D341Med (cell line): ENCODE results near the gene SYCP2.
A peak's percentile ranks its signal among the peaks of the same experiment; 100 is the strongest.

Experiments used
- DNase-seq: peaks from one replicate; pipeline ENCODE4 v3.0.0; 2012; ENCODE audit warnings: low spot score

The SYCP2 gene

GRCh38 chr20:59821201-59821600, 112.2 kb downstream of the SYCP2 start:
- DNase-seq = peak; percentile 2

GRCh38 chr20:59820204-59821041, 113.0 kb downstream of the SYCP2 start:
- peak; percentile 15 for DNase-seq

- DNase-seq = peak; percentile 12
Measured at GRCh38 chr20:59819496-59820203, 113.8 kb downstream of the SYCP2 start.

DNA sequence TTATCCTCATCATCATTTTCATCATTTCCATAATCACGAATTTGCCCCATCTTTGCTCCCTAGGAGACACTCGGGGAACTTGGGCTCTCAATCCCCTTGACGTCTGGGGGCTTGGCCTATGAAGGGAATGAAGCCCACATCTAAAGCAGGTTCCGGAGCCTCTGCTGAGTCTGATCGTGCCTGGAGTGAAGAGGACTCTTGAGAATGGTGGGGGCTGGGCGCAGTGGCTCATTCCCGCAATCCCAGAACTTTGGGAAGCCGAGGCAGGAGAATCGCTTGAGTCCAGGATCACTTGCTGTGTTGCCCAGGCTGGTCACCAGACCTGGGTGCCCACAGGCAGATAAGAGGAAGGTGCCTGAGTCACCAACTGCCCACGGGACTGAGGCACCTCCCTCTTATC, 114.5 kb downstream of the SYCP2 start:
- DNase-seq = peak; percentile 4

- peak; percentile 5 for DNase-seq
Measured at GRCh38 chr20:59817846-59818615, 115.4 kb downstream of the SYCP2 start.

DNA sequence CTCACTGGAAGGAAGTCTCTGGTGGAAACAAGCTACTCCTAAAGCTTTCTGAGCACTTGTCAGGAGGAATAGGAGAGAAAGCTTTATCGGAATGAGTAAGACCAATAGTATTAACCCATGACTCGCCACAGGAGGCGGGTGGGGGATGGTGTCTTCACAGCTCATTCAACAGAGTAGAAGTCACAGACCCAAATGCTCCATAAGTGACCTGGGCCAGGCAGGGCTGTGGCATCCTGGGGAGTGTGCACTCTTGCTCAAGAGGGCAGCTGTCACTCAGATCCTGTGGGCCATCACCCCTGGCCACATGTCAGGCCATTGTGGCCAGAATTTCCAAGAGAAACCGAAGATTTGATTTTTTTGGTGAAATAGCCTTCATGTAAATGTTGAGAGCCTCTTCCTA, 116.0 kb downstream of the SYCP2 start:
- peak; percentile 3 for DNase-seq

DNA sequence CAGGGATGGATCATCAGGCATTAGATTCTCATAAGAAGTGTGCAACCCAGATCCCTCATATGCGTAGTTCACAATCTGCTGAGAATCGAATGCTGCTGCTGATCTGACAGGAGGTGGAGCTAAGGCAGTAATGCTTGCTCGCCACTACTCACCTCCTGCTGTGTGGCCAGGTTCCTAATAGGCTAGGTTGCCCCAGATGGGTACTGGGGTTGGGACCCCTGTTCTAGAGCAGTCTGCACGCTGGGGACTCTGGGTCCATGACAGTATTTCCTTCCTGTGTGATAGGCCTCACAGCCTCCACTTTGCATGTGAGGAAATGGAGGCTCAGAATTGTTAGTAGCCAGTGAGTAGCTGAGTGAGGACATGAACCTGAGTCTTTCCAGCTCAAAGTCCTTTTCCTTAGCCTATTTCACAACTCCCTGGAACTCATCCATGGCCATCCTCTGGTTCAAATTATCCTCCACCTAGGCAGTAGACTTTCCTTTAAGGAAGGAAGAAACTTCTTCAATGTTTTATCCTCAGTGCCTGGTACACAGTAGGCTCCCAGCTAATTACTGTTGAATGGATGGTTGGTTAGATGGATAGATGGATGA, 117.2 kb downstream of the SYCP2 start:
- DNase-seq = peak; percentile 2

GRCh38 chr20:59814840-59815340, 118.5 kb downstream of the SYCP2 start:
- peak; percentile 5 for DNase-seq

- peak; percentile 18 for DNase-seq
Measured at GRCh38 chr20:59813948-59814839, 119.2 kb downstream of the SYCP2 start.
